ENCODE results near the gene PCMT1.
"Not testable (repeated sequence)": the region's sequence is repeated elsewhere in the genome, so short reads cannot be mapped to it uniquely, and the experiment has no call there.

PCMT1 gene

DNA sequence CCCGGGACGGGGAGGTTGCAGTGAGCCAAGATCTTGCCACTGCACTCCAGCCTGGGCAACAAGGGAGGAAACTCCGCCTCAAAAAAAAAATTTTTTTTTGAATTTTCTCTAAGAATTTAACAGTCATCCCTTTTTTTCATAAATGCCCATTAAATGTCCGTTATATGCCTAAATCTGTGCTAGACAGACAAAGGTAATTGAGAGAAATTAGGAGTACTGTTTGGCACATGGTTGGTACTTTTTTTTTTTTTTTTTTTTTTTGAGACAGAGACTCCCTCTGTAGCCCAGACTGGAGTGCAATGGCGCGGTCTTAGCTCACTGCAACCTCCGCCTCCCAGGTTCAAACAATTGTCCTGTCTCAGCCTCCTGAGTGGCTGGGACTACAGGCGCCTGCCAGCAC, 1.7 kb downstream of the PCMT1 start:
- no peak for DNase-seq

DNA sequence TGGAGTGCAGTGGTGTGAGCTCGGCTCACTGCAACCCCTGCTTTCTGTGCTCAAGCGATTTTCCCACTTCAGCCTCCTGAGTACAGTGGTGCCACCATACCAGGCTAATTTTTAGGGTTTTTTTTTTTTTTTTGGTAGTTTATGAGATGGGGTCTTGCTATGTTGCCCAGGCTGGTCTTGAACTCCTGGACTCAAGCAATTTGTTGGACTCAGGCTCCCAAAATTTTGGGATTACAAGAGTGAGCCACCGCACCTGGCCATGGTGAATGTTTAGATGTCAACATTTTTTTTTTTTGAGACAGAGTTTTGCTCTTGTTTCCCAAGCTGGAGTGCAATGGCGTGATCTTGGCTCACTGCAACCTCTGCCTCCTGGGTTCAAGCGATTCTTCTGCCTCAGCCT, 2.4 kb downstream of the PCMT1 start:
- not testable (repeated sequence) for DNase-seq

DNA sequence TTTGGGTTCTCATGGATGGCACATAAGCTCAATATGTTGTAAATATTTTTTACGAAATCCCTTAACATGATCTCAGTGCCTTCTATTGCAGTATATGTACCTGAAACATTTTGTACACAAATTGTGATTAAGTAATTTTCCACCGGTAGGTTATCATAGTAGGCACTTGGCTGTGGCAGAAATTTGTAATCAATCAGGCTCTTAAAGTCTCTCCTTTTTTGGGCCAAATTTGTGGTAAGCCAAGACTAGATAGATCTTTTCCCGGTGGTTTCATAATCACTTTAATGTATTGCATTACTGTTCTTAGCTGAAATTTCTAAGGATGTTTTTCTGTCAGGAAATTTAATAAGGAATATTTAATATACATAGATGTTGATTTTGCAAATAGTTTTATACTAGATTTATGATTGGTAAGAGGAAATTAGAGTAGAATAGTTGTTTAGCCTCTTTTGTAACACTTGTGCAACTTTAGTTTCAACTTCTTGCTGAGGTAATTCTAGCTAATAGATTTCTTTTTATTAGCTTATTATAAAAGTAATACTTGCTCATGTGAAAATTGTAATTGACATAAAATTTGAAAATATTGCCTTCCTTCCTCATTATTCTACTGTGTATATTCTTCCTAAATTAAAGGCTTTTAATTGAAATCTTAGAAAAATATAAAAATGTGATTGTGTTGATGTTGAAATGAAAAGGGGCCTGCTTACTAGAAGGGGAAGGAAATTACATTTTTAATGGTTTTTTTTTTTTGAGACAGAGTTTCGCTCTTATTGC, 3.2 kb downstream of the PCMT1 start:
- no peak for DNase-seq

DNA sequence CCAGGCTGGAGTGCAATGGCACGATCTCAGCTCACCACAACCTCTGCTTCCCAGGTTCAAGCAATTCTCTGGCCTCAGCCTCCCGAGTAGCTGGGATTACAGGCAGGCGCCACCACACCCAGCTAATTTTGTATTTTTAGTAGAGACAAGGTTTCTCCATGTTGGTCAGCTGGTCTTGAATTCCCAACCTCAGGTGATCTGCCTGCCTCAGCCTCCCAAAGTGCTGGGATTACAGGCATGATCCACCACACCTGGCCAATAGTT, 3.8 kb downstream of the PCMT1 start:
- not testable (repeated sequence) for DNase-seq

DNA sequence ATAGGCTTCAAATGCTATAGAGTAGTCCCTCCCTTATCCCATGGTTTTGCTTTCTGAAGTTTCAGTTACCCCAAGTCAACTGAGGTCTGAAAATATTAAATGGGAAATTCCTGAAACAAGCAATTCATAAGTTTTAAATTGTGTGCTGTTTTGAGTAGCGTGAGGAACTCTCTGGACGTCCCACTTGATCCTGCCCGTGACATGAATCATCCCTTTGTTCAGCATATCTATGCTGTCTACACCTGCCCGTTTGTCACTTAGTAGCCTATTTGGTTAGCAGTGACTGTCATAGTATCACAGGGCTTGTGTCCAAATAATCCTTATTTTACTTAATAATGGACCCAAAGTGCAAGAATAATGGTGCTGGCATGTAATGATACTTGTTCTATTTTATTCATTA, 5.0 kb downstream of the PCMT1 start:
- no peak for DNase-seq

DNA sequence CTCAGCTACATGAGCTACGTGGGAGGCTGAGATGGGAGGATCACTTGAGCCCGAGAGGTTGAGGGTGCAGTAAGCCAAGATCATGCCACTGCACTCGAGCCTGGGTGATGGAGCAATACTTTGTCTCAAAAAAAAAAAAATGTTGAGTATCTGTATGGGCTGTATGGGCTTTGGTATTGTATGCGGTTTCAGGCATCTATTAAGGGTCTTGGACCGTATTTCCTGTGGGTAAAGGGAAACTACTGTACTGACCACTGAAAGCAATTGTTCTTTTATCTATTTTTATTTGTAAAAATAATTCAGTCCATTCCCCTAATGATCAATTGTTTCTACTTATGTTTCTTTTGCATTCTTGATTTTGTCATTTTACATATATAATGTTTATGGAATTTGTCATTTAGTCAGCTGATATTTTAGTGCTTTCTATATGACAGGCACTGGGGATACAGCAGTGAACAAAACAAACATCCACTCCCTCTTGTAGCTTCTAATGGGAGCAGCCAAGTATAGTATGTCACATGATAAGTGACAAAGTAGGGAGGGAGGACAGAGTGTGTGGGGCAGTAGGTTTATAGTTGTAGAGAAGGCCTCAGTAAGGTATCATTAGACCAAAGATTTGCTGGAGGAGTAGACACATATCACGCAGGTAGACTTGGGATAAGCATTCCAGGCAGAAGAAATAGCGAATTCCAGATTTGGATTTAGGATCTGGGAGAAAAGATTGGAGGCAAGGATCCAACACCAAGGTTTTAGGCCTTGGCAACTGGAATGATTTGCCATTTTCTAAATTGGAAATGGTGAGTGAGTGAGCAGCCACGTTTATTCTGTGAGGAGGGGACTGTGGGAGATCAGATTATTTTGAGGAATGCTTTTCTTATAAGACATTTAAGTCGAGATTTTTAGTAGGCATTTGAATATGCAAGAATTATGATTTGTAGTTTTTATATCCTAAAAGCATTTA, 6.0 kb downstream of the PCMT1 start:
- DNase-seq, result no peak

DNA sequence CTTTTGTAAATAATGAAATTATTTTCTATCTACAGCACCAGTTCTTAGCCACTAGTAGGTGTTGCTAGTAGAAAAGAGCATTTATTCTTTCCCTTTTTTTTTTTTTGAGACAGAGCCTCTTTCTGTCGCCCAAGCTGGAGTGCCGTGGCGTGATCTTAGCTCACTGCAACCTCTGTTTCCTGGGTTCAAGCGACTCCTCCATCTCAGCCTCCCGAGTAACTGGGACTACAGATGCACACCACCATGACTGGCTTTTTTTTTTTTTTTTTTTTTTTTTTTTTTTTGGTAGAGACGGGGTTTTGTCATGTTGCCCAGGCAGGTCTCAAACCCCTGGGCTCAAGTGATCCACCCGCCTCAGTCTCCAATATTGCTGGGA, 6.7 kb downstream of the PCMT1 start:
- no peak for DNase-seq

DNA sequence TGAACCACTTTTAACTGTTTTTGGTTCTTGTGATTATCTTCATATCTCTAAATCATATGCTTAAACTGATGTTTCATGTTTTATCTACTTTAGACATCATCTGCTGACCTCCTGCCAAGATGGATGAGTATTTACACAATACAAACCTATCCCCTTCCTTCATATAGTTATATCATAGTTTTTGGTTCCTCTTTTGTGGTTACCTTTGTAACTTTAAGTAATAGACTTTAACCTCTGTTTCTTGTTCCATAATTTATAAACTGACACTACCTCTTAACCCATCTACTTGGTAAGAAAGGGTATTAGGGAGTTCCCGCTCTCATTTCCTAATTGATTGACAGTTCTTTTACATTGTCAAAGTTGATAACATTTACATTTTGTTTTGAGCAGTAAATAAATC, 11.9 kb downstream of the PCMT1 start:
- no peak for DNase-seq

DNA sequence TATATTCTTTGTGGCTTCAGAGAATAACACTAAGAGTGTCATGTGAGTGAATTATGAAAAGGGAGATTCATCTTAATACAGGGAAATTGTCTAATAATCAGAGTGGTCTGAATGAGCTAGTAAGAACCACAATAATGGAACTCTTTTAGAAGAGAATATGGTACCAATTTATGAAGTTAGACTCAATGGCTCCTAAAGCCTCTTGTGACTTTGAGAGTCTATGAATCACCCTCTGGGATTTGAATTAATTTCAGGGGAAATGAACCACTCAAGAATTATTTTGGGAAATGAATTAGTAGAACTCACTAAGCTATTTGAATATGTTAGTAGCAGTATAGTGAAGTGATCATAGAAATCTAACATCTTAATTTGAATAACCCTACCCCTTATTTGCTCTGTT, 14.3 kb downstream of the PCMT1 start:
- no peak for DNase-seq

DNA sequence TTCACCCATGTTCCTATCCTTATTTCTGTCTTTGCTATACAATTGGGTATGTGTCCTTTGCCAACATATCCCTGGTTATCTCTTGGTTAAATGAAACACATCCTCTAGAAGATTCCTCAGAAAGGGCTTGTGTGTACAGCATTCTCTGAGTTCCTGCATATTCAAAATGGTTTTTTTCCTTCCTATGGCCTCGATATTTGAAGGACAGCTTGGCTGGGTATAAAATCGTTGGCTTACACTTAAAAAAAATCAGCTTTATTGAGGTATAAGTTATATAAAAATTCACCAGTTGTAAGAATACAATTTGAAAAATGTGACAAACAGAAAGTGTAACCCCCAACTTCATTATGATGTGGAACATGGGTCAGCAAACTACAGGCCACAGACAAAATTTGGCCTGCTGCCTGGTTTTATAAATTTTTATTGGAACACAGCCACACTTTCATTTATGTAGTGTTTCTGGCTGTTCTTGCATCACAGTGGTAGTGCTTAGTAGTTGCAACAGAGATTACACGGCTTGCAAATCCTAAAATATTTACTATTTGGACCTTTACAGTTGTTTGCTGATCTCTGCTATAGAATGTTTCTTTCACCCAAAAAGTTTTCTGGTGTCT, 16.7 kb downstream of the PCMT1 start:
- DNase-seq, result no peak

DNA sequence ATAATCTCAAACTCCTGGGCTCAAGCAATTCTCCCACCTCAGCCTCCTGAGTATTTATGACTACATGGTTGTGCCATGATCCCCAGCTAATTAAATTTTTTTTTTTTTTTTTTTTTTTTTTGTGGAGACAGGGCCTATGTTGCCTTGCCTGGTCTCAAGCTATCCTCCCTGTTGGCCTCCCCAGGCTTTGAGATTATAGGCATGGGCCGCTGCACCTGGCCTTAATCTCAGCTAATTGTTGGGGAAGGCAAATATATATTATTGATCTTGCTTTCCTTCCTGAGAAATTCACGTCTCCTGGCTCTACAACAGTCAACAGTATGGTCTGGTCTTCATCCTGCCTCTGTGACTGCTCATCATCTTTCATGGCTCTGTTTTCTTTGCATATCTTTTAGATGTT, 20.1 kb downstream of the PCMT1 start:
- DNase-seq, result no peak

DNA sequence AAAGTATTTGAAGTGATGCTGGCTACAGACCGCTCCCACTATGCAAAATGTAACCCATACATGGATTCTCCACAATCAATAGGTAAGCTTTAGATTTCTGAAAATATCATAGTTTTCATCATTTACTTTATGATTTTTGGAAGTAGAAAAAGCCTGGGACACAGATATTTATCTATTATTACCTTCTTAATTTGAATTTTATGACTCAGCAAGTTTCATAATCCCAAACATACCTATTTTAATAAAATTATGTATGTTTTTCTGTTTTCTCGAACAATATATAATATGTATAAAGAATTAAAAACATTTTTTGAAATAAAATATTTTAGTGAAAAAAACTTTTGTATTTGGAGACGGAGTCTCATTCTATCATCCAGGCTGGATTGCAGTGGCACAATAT, 21.6 kb downstream of the PCMT1 start:
- no peak for DNase-seq

DNA sequence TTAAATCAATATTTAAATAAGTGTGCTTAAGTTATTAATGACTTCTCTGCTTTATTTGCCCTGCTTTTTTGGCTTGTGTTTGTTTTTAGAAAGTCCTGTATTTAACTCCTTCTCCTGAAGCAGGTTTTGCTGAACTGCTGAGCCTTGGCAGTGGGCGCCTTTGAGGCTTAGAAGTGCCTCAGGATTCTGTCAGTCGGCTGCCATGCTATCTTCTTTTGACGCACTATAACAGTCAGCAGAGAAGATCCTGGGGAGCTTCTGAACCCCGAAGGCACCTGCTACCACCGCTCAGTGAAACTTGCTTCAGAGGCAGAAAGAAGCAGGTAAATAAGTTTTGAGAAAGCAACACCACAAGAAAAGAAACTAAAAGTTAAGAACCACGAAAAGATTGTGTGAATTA, 22.4 kb downstream of the PCMT1 start:
- DNase-seq, result no peak

DNA sequence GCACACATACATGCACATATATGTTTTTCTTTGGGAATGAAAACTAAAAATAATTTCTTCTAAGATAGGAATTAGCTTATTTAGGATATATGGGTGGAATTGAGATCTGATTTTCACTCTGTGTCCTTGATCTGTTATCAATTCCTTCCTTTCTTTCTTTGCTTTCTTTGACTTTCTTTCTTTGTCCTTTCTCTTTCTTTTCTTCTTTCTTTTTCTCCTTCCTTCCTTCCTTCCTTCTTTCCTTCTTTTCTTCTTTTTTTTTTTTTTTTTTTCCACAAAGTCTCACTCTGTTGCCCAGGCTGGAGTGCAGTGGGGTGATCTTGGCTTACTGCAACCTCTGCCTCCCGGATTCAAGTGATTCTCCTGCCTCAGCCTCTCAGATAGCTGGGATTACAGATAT, 28.1 kb downstream of the PCMT1 start:
- no peak for DNase-seq

DNA sequence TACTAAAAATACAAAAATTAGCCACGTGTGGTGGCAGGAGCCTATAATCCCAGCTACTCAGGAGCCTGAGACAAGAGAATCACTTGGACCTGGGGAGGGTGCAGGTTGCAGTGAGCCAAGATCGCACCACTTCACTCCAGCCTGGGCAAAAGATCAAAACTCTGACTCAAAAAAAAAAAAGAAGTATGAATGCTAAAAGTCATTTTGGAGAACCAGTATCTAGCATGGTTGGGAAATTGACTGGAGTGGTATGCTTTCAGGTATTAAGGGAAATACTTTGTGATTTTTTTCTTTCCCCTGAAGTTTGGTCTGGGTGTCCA, 30.1 kb downstream of the PCMT1 start:
- no peak for DNase-seq

DNA sequence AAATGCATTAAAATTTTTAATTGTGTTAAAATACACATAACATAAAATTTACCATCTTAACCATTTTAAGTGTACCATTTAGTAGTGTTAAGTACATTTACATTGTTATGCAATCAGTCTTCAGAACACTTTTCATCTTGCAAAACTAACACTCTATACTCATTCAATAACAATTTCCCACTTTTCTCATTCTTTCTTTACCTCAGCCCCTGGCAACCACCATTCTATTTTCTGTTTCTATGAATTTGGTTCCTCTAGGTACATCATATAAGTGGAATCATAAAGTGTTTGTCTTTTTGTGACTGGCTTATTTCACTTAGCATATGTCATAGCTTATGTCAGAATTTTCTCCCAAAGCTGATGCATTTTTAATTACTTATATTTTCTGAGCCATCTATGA, 32.2 kb downstream of the PCMT1 start:
- no peak for DNase-seq

DNA sequence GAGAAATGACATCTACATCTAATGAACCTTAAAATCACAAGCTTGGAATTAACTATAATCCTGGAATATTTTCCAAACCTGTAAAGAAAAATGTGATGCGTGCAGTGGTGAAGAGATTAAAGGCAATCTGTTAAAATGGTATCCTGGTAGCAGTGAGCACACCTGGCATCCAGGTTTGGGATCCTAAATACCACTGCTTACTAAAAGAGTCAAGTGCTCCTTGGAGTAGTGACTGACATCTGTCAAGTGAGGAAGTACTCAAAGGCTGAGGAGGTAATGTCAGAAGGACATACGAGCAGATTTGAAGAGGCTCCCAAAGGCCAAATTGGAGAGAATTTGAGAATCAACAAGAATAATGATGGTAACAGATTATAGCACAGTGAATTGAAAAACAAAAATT, 32.8 kb downstream of the PCMT1 start:
- DNase-seq, result no peak

DNA sequence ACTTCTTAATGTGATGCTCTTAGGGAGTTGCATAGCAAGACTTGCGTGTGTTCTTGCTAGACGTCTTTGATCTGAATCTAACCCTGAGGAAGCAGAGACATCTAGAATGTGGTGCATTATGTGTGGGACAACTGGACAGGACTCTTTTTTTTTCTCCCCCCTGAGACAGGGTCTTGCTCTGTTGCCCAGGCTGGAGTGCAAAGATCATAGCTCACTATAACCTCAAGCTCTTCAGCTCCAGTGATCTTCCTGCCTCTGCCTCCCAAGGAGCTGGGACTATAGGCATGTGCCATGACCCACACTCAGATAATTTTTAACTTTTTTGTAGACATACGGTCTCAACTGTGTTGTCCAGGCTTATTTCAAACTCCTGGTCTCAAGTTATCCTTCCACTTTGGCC, 34.0 kb downstream of the PCMT1 start:
- no peak for DNase-seq

DNA sequence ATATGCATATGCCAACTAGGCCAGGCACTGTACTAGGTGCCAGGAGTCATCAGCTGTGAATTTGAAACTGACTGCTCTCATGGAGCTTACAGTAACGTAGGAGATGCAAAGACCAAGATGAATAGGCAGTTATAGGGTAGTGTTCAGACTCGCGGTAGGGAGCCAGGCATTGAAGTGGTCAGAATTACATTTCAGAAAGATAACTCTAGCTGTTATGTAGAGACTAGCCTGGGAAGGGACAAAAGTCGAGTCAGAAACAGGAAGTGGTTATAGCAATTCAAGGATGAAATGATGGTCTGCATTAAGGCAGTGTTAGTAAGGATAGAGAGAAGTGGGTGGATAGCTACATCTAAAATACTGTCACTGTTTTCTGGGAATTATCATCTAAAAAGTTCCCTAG, 56.6 kb downstream of the PCMT1 start:
- DNase-seq, result no peak

DNA sequence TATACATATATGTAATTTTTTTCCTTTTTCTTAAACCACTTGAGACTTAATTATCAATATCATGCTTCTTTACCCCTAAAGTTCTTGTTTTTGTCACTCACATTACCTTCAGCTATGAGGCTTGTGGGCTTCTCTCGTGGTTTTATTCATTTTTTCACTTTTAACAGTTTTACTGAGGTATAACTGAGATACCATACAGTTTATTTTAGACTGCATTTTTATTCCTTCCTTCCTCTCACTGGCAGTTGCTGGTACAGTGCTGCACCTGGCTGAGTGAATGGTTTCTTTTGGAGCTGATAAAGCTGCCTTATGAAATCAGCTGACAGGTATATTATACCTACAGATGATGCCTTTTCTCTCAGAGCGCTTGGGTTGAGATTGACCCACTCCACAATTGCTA, 60.3 kb downstream of the PCMT1 start:
- DNase-seq, result no peak

DNA sequence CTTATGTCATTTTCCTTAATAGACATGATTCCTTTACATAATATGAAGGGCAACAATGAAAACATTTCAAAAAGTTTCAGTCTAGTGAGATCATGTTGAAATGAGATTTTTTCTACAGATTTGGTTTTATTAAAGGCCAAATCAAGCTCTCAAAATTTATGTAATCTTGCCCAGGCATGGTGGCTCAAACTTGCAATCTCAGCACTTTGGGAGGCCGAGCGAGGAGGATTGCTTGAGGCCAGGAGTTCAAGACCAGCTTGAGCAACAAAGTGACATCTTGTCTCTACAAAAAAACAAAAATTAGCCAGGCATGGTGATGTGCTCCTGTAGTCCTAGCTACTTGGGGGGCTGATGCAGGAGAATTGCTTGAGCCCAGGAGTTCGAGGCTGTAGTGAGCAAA, 63.8 kb downstream of the PCMT1 start:
- no peak for DNase-seq

DNA sequence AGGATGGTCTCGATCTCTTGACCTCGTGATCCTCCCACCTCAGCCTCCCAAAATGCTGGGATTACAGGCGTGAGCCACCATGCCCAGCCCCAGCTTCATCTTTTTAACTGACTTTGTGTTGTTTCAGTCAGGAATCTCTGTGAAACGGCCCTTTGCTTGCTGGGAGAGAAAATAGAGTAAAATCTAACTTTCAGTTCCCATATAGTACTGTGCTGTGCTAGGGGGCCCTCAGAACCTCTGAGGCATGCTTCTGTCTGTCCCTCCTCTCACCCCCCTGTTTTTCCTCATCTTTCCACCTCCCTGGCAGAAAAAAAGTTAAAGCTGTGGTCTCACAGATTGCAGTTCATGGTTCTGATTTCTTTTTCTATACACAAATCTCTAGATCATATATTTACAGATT, 66.2 kb downstream of the PCMT1 start:
- no peak for DNase-seq

DNA sequence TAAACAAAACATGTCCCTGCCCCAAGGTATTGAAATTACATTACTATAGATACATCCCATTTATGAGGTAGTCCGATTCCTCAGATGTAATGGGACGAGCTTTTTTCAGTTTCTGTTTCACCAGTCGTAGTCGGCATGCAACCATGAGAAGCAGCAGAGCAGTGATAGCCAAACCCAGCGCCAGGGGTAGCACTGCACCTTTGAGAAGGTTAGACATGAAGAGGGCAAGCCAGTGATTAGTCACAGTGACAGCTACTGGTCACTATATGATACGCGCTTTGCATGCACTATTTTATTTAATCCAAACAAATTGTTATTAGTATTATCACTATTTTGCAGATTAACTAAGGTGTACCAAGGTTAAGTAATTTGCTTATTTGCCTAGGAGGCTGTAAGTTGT, 71.0 kb downstream of the PCMT1 start:
- no peak for DNase-seq

DNA sequence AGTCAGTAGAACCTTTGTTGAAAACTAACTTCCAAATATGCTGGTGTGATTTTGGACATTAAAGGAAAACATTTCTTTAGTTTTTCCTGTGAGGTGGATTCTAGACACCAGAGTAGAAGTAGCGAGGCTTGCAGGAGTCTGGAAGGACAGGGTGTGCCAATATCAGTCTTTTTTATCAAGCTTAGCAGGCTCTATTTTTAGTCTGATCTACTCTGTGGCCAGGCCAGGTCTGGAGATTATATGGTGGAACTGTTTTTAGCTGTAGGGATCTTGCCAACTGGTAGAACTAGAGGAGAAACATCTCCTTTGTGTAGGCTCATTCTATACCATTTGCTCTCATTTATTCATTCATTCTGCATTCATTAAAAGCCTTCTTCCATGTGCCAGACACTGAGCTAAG, 72.0 kb downstream of the PCMT1 start:
- DNase-seq, result no peak

DNA sequence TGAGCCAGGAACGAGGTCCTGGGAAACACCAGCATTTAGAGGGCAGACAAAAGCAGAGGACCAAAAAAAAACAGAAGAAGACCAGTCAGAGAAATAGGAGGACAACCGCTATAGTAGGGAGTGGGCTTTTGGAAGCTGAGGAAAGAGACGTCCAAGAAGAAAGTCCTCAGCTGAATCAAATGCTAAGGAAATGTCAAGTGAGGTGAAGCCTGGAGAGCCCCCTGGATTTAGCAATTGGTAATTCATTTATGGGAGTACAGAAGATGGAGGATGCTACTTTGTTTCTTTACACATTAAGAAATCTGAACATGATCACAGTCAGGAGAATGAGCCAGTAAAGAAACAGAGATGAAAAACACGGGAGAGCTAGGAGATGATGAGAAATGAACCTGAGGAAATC, 73.5 kb downstream of the PCMT1 start:
- DNase-seq, result no peak

Data from NCI-H1092 (cell line).